Vagina (tissue), 2 donors: ENCODE results near the gene L1CAM. TPM values are rescaled to one million over a fixed set of nuclear protein-coding genes. Genes with fewer than 3 reads are reported as not detected.

Experiments
- DNase-seq, 2 donors: peaks; one replicate each; pipeline ENCODE4 v3.0.0-alpha.2; 2017; ENCODE audit errors: extremely low spot score in 2 of 2
- H3K27ac ChIP-seq: fragments of 200-600 bp; sonication (generic); one replicate; pipeline ENCODE4 v1.5.1; 2019
- H3K27me3 ChIP-seq: fragments of 200-600 bp; sonication (generic); one replicate; pipeline ENCODE4 v1.5.1; 2019
- H3K36me3 ChIP-seq, 2 donors: fragments of 200-600 bp; sonication (generic); one replicate each; pipeline ENCODE4 v1.5.1; 2017 to 2019
- H3K4me1 ChIP-seq: fragments of 200-600 bp; sonication (generic); one replicate; pipeline ENCODE4 v1.5.1; 2019
- H3K4me3 ChIP-seq, 2 donors: fragments of 200-600 bp; sonication (generic); 1 replicate in 1 of 2; 2 replicates in 1 of 2; pipeline ENCODE4 v1.5.1; 2016 to 2019
- H3K9me3 ChIP-seq: fragments of 200-600 bp; sonication (generic); one replicate; pipeline ENCODE4 v1.5.1; 2019
- POLR2A ChIP-seq, 2 donors: fragments of 450-650 bp; IDR thresholded peaks; one replicate each; pipeline ENCODE4 v1.6.1; 2017; ENCODE audit warnings: antibody characterized with exemption in 2 of 2, mild to moderate bottlenecking in 2 of 2, moderate library complexity in 2 of 2
- POLR2AphosphoS5 ChIP-seq, 2 donors: sonication (generic); formaldehyde crosslinking; IDR thresholded peaks; one replicate each; pipeline ENCODE4 v1.9.0; 2017; ENCODE audit warnings: antibody characterized with exemption in 2 of 2, mild to moderate bottlenecking in 2 of 2, low read depth in 1 of 2; ENCODE audit not compliant: insufficient read depth in 1 of 2
- intact Hi-C: fragments of 100-400 bp; cut with DNase I; formaldehyde crosslinking; loops from one replicate; pipeline ENCODE4 v1.15.1; 2023
- total RNA-seq: library from RNA; depleted of rRNA; stranded (reverse); fragments of >200 nt; gene quantifications from one replicate; pipeline ENCODE4 v1.2.3, GENCODE V29; 2016
- TF ChIP-seq, protein P1 (sequence below), 3 experiments: fragments of 450-650 bp in 2 of 3; fragments of 200-600 bp in 1 of 3; sonication (generic) in 1 of 3; IDR thresholded peaks; one replicate each; pipeline ENCODE4 v1.5.1; 2017 to 2019; ENCODE audit warnings: antibody characterized with exemption in 3 of 3, mild to moderate bottlenecking in 2 of 3, moderate library complexity in 2 of 3

L1CAM gene
- total RNA-seq, 1 donor from 2014 or later = 9.6 TPM

DNA sequence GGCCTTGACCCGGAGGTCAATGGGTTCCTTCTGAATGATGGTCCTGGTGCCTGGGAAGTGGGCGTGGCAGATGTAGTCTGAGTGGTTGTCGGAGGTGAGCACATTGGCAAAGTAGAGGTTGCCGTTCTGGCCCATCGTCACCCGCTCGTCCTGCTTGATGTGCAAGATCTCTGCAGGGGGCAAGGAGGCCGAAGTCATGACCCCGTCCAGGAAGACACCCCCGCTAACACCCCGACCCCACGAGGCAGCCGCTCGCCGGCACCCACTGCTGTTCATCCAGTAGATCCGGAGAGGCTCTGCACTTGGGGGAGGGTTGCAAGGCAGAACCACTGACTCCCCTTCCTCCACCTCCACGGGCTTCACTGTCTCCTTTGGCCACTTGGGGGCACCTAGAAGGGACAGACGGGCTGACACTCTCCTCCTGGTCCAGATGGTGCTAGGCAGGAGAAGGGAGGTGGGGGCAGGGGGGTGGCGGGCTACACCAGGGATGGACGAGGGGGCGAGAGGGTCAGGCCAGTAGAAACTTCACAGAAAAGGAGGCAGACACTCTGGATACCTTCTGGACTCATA is 15.1 kb downstream of the L1CAM start:
- H3K27me3 ChIP-seq = no peaks in the 10 kb centered on the region
- no peak overlapping the region for H3K27ac ChIP-seq
- H3K4me3 ChIP-seq = no peak overlapping the region
- no peaks in the 10 kb centered on the region for H3K36me3 ChIP-seq
- intact Hi-C loops = no loop called here
- no peak for TF ChIP-seq POLR2A (IDR thresholded peaks at IDR 0.05)
- TF ChIP-seq, protein P1, sequence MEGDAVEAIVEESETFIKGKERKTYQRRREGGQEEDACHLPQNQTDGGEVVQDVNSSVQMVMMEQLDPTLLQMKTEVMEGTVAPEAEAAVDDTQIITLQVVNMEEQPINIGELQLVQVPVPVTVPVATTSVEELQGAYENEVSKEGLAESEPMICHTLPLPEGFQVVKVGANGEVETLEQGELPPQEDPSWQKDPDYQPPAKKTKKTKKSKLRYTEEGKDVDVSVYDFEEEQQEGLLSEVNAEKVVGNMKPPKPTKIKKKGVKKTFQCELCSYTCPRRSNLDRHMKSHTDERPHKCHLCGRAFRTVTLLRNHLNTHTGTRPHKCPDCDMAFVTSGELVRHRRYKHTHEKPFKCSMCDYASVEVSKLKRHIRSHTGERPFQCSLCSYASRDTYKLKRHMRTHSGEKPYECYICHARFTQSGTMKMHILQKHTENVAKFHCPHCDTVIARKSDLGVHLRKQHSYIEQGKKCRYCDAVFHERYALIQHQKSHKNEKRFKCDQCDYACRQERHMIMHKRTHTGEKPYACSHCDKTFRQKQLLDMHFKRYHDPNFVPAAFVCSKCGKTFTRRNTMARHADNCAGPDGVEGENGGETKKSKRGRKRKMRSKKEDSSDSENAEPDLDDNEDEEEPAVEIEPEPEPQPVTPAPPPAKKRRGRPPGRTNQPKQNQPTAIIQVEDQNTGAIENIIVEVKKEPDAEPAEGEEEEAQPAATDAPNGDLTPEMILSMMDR (IDR thresholded peaks at IDR 0.05) = no peak
- TF ChIP-seq POLR2AphosphoS5 (IDR thresholded peaks at IDR 0.05; ENCODE audit: insufficient read depth in 1 of 2, low read depth in 1 of 2) = no peak
- no peak for DNase-seq
- H3K4me1 ChIP-seq = no peaks in the 10 kb centered on the region
- H3K9me3 ChIP-seq = no peaks in the 10 kb centered on the region

DNA sequence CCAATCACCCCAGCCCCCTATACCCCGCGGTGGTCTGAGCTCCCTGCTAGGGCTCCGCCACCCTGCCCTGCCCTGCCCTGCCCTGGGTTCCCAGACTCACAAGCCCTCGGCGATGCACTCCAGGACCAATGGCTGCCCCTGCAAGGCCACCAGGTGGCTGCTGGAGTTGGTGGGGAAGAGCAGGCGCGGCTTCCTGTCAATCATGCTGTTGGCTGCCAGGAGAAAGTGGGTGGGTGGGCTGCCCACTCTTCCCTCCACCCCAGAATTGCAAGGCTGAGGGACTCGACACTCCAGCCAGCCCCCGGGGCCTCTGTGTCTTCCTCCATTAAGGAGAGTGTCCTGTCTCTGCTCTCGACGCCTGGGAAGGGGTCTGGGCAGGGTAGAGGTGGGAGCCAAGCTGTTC is 15.7 kb downstream of the L1CAM start:
- no peaks in the 10 kb centered on the region for H3K27me3 ChIP-seq
- H3K4me1 ChIP-seq = no peaks in the 10 kb centered on the region
- no peaks in the 10 kb centered on the region for H3K36me3 ChIP-seq
- DNase-seq = no peak
- no peaks in the 10 kb centered on the region for H3K9me3 ChIP-seq
- no peak overlapping the region for H3K4me3 ChIP-seq
- intact Hi-C loops = no loop called here
- TF ChIP-seq POLR2AphosphoS5 (IDR thresholded peaks at IDR 0.05; ENCODE audit: insufficient read depth in 1 of 2, low read depth in 1 of 2) = no peak
- H3K27ac ChIP-seq = no peak overlapping the region

DNA sequence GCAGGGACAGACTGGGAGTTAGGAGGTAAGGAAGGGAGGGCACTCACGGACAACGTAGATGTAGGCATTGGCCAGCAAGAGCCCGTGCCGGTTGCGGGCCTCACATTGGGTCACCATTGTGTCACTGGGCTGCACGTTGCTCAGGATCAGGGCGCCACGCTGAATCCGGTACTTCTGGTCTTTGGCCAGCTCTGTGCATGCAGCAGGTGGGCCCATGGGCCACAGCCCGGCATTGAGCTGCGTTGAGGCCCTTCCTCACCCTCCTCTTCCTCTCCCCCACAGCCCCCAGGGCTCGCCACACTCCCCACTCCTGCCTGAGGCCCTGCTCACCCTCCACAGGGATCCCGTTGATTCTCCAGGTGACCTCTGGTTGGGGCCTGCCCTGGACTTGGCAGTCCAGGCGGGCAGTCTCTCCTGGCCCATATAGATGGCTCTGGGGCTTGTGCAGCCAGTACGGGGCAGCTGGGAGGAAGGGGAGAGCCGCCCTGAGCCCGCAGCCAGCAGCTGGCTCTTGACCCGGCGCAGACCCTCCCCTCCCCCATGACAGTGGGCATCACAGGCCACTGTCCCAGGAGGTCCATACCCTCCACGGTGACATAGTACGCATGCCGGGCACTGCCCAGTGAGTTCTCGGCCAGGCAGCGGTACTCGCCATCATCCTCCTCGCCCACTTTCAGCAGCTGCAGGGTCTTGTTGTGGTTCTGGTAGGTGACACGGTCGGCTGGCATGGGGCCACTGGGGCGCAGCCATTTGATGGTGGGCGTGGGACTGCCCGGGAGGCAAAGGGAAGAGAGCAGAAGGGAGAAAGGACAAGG is 16.3 kb downstream of the L1CAM start:
- Histone ChIP-seq H3K27me3 (no peaks in the 10 kb centered on the region), H3K4me1 (no peaks in the 10 kb centered on the region), H3K36me3 (no peaks in the 10 kb centered on the region), H3K27ac (no peak overlapping the region), H3K4me3 (no peak overlapping the region), H3K9me3 (no peaks in the 10 kb centered on the region)
- no peak for DNase-seq
- intact Hi-C loops = loop anchor here (10.0 kb wide), 1 partner anchor 775 kb away; no protein-coding TSS in a partner anchor
- TF ChIP-seq, protein P1 (IDR thresholded peaks at IDR 0.05) = no peak
- TF ChIP-seq POLR2AphosphoS5 (IDR thresholded peaks at IDR 0.05; ENCODE audit: insufficient read depth in 1 of 2, low read depth in 1 of 2) (no peak), POLR2A (IDR thresholded peaks at IDR 0.05) (no peak)

DNA sequence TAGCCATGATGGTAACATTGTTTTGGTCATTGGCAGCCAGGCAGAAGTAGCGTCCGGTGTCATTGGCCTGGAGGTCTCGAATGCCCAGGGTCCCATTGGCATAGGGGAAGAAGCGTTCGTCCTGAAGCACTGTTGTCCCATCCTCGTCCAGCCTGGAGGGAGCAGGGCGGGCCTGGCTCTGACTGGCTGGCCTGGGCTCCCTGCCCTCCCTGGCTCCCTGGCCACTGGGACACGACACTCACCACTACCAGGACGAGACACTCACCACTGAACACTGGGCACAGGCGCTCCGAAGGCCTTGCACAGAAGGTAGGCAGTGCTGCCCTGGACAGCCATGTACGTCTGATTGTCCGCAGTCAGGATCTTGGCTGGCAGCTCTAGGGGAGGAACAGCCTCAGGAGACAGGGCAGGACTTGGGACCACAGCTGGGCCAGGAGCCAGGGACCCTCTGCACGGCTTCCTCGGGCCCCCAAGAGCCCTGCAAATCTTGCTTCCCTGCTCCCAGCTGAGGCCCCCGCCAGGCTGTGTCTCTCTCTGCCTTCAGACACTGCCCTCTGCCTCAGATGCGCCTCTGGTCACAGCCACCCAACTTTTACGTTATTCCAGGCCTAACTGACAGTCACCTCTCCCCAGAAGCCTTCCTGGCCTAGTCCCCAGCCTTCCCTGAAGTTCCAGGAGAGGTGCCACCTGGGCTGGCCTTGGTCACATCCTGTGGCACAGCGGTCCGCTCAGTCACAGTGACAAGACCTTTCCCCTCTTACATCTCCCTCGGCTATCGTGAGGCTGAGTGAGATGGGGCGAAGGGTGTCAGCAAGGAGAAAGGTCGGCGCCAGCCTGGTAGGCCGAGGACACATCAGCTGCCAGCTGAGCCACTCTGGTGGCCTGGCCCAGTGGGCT is 17.1 kb downstream of the L1CAM start:
- intact Hi-C loops = loop anchor here (10.0 kb wide), 1 partner anchor 774 kb away; no protein-coding TSS in a partner anchor
- DNase-seq = no peak
- H3K27me3 ChIP-seq = no peaks in the 10 kb centered on the region
- TF ChIP-seq POLR2AphosphoS5 (IDR thresholded peaks at IDR 0.05; ENCODE audit: insufficient read depth in 1 of 2, low read depth in 1 of 2) = no peak
- TF ChIP-seq POLR2A (IDR thresholded peaks at IDR 0.05) = no peak
- TF ChIP-seq, protein P1 (IDR thresholded peaks at IDR 0.05) = no peak
- no peaks in the 10 kb centered on the region for H3K36me3 ChIP-seq
- no peaks in the 10 kb centered on the region for H3K9me3 ChIP-seq
- no peaks in the 10 kb centered on the region for H3K4me1 ChIP-seq
- H3K27ac ChIP-seq = no peak overlapping the region
- no peak overlapping the region for H3K4me3 ChIP-seq

DNA sequence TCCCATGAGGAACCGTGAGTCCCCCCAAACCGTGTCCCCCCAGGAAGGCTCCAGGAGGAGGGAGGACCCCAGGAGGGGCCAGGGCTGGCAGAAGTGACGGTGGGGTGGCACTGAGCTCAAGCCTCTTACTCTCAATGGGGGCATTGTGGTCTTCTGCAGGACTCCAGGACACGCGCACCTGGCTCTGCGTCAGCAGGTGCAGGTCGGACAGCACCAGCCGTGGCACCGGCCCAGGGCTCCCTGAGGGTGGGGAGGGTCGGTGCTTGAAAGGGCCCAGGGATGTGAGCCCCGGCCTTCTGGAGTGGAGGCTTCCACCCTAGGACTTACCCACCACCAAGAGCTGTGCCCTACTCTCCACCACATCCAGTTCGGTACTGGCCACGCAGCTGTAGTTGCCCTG is 18.3 kb downstream of the L1CAM start:
- intact Hi-C loops = loop anchor here (10.0 kb wide), 1 partner anchor 773 kb away; no protein-coding TSS in a partner anchor

More for the DNA sequence above, 18.3 kb downstream of the L1CAM start:
- Histone ChIP-seq H3K9me3 (no peaks in the 10 kb centered on the region), H3K4me1 (no peaks in the 10 kb centered on the region), H3K4me3 (no peak overlapping the region), H3K27ac (no peak overlapping the region), H3K36me3 (no peaks in the 10 kb centered on the region), H3K27me3 (no peaks in the 10 kb centered on the region)
- TF ChIP-seq POLR2A (IDR thresholded peaks at IDR 0.05) = no peak
- no peak for TF ChIP-seq POLR2AphosphoS5 (IDR thresholded peaks at IDR 0.05; ENCODE audit: insufficient read depth in 1 of 2, low read depth in 1 of 2)
- TF ChIP-seq, protein P1 (IDR thresholded peaks at IDR 0.05) = no peak
- no peak for DNase-seq
